ENCODE measurements around the gene KRTAP10-1. TPM values are rescaled to one million over a fixed set of nuclear protein-coding genes. Genes with fewer than 3 reads are reported as not detected.

The KRTAP10-1 gene
- total RNA-seq, 2 experiments from 2014 or later: not detected

DNA sequence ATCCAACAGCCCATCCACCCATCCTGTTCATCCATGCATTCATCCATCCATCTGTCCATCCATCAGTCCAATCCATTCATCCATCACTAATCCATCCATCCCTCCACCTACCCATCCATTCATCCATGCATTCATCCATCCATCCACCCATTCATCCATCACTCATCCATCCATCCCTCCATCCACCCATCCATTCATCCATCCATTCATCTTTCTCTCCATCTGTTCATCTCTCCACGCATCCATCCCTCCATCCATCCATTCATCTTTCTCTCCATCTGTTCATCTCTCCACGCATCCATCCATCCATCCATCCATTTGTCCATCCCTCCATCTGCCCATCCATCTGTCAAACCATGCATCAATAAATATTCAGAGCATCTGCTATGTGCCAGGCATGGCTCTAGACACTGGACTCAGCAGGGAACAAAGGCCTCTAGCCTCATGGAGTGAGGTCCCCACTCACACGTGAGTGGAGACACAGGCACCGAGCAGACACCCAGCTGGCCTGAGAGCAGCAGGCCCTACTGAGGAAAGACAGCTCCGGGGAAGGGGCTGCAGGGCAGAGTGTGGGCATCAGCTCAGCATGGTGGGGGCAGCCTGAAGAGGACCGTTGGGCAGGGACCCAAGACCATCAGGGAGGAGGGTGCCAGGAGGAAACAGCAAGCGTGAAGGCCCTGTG, 9.6 kb downstream of the KRTAP10-1 start:
- ChIA-PET CTCF (no interaction called here), POLR2A (no interaction called here)
- no peak overlapping the region for H3K4me3 Mint-ChIP-seq
- no peaks in the 10 kb centered on the region for H3K27me3 Mint-ChIP-seq
- no peaks in the 10 kb centered on the region for H3K9me3 Mint-ChIP-seq
- H3K4me1 Mint-ChIP-seq (ENCODE audit: low read depth): no peaks in the 10 kb centered on the region
- no peaks in the 10 kb centered on the region for H3K36me3 Mint-ChIP-seq (ENCODE audit: low read depth)
- H3K27ac Mint-ChIP-seq: no peak overlapping the region
- TF ChIP-seq, protein P1, sequence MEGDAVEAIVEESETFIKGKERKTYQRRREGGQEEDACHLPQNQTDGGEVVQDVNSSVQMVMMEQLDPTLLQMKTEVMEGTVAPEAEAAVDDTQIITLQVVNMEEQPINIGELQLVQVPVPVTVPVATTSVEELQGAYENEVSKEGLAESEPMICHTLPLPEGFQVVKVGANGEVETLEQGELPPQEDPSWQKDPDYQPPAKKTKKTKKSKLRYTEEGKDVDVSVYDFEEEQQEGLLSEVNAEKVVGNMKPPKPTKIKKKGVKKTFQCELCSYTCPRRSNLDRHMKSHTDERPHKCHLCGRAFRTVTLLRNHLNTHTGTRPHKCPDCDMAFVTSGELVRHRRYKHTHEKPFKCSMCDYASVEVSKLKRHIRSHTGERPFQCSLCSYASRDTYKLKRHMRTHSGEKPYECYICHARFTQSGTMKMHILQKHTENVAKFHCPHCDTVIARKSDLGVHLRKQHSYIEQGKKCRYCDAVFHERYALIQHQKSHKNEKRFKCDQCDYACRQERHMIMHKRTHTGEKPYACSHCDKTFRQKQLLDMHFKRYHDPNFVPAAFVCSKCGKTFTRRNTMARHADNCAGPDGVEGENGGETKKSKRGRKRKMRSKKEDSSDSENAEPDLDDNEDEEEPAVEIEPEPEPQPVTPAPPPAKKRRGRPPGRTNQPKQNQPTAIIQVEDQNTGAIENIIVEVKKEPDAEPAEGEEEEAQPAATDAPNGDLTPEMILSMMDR (IDR thresholded peaks at IDR 0.05): no peak
- intact Hi-C loops (cut with micrococcal nuclease): no loop called here
- DNase-seq (no peak), ATAC-seq (no peak)

DNA sequence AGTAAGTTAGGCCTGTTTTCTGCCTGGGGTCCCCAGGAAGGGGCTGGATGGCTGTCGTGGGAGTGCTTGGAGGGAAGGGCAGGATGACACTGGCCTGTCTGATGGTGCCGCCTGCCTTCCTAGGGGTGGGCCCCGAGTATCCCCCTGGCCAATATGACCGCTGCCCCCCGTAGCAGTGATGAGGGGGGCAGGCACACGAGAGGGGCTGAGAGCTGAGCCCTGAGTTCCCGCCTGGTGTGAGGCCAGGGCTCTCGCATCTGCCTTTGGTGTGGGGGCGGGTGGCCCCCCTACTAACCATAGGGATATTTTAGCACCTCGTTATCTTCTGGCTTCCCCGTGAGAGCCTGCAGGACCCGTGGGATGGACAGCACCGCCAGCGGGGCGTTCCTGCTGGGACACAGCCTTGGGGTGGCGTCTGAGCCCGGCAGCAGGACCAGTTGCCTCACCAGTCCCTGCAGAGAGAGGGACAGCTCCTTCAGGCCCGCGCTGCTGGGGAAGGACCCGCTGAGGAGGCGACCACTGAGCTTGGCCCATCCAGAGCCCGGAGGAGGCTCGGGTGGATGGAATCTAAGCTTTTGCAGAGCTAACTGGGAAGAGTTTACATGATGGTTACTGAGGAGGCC, 10.4 kb downstream of the KRTAP10-1 start:
- intact Hi-C loops (cut with micrococcal nuclease): no loop called here
- no peaks in the 10 kb centered on the region for H3K9me3 Mint-ChIP-seq

DNA sequence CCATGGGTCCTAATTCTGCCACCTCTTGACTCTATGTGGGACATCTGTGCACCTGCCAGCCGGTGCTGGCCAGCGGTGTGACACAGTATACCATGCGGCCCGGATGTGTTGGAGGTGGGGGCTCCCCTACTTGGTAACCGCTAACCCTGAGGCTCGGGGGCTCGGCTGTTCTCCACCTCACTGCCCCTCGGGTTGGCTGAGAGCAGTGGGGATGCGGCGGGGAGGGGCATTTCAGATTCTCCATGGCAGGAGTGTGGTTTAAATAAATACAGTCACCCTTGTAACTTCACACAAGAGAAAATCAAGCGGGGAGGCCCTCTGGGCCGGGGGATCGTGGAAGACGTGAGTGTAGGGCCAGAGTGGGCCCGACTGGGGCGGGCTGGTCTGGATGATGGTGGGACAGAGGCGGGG, 11.0 kb downstream of the KRTAP10-1 start:
- no peaks in the 10 kb centered on the region for H3K4me1 Mint-ChIP-seq (ENCODE audit: low read depth)
- DNase-seq (no peak), ATAC-seq (no peak)
- TF ChIP-seq, protein P1 (IDR thresholded peaks at IDR 0.05): no peak
- no peak overlapping the region for H3K4me3 Mint-ChIP-seq
- CTCF ChIA-PET: no interaction called here
- no peak overlapping the region for H3K27ac Mint-ChIP-seq
- intact Hi-C loops (cut with micrococcal nuclease): no loop called here
- no peaks in the 10 kb centered on the region for H3K36me3 Mint-ChIP-seq (ENCODE audit: low read depth)
- no peaks in the 10 kb centered on the region for H3K9me3 Mint-ChIP-seq
- no peaks in the 10 kb centered on the region for H3K27me3 Mint-ChIP-seq
- POLR2A ChIA-PET: no interaction called here

More for the DNA sequence above, 10.4 kb downstream of the KRTAP10-1 start:
- no peak for ATAC-seq
- no peak for DNase-seq
- TF ChIP-seq, protein P1 (IDR thresholded peaks at IDR 0.05): no peak
- Mint-ChIP-seq H3K27me3 (no peaks in the 10 kb centered on the region), H3K27ac (no peak overlapping the region), H3K4me1 (ENCODE audit: low read depth) (no peaks in the 10 kb centered on the region), H3K36me3 (ENCODE audit: low read depth) (no peaks in the 10 kb centered on the region), H3K4me3 (no peak overlapping the region)
- ChIA-PET CTCF (no interaction called here), POLR2A (no interaction called here)

DNA sequence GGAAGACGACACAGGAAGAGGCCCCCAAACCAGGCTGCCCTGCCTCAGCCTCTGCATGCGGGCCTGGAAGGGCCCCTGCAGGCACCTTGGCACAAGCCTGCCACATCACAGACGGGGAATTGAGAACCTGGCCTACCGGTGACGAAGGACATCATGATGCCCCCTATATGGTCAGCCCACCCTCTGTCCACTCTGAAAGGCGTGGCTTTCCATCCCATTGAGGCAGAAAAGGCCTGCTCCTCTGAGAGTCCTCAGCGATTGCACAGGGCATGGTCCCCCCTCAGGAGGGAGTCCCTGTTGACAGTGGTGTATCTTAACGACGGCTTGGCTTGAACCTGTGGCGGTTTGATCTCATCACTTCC, 11.4 kb downstream of the KRTAP10-1 start:
- POLR2A ChIA-PET: no interaction called here
- Mint-ChIP-seq H3K27me3 (no peaks in the 10 kb centered on the region), H3K4me1 (ENCODE audit: low read depth) (no peaks in the 10 kb centered on the region), H3K36me3 (ENCODE audit: low read depth) (no peaks in the 10 kb centered on the region), H3K4me3 (no peak overlapping the region), H3K9me3 (no peaks in the 10 kb centered on the region), H3K27ac (no peak overlapping the region)
- intact Hi-C loops (cut with micrococcal nuclease): no loop called here
- TF ChIP-seq, protein P1 (IDR thresholded peaks at IDR 0.05): no peak
- CTCF ChIA-PET: no interaction called here
- no peak for DNase-seq
- ATAC-seq: no peak

DNA sequence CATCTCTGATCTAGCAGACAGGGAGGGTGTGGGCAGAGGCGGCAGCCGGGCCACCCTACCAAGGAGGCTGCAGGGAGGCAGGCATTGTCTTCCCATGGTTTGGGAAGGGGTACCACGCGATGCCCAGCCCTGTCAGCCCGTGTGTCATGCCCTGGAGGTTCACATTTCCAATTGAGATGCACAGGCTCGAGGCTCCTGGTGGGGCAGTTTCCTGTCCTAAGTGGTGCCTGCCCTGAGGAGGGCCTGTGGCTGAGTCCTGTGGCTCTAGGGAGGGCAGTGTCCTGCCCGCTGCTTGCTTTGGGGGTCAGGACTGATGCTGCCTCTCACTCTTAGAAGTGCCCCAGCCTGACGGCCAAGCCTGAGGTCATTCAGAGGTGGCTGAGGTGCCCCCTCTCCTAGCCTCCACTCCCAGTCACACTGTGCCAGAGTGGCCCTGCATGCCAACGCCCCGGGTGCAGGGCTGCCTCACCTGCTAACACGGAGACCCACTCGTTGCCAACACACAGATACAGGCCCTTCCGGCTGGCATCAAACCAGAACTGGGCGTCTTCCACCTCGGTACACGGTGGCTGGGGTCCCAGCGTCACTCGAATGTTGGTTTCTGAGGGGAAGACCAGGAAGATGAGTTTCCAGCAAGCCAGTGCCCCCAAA, 11.9 kb downstream of the KRTAP10-1 start:
- intact Hi-C loops (cut with micrococcal nuclease): no loop called here
- ATAC-seq (no peak), DNase-seq (no peak)
- ChIA-PET CTCF (no interaction called here), POLR2A (no interaction called here)
- Mint-ChIP-seq H3K9me3 (no peaks in the 10 kb centered on the region), H3K36me3 (ENCODE audit: low read depth) (no peaks in the 10 kb centered on the region), H3K4me3 (no peak overlapping the region), H3K27me3 (no peaks in the 10 kb centered on the region), H3K27ac (no peak overlapping the region), H3K4me1 (ENCODE audit: low read depth) (no peaks in the 10 kb centered on the region)
- TF ChIP-seq, protein P1 (IDR thresholded peaks at IDR 0.05): no peak
